Esophagus muscularis mucosa (tissue), 4 donors: ENCODE results near the gene SLC7A6. TPM values are rescaled to one million over a fixed set of nuclear protein-coding genes. Genes with fewer than 3 reads are reported as not detected.

Source experiments
- DNase-seq: peaks from one replicate; pipeline ENCODE4 v3.0.0-alpha.2; 2017; ENCODE audit errors: extremely low spot score
- H3K27ac ChIP-seq, 4 donors: fragments of 200-600 bp; sonication (generic); replicated peaks in 1 of 4; 1 replicate in 3 of 4; 2 replicates in 1 of 4; pipeline ENCODE4 v1.5.1; 2016 to 2019; ENCODE audit warnings: mild to moderate bottlenecking in 1 of 4
- H3K27me3 ChIP-seq, 4 donors: fragments of 200-600 bp; sonication (generic); one replicate each; pipeline versions ENCODE4 v1.5.1 to v1.6.0; 2016 to 2019
- H3K36me3 ChIP-seq, 4 donors: fragments of 200-600 bp; sonication (generic); one replicate each; pipeline ENCODE4 v1.5.1; 2016 to 2019
- H3K4me1 ChIP-seq, 4 donors: fragments of 200-600 bp; sonication (generic); one replicate each; pipeline ENCODE4 v1.5.1; 2016 to 2019
- H3K4me3 ChIP-seq, 4 donors: fragments of 200-600 bp; sonication (generic); 1 replicate in 2 of 4; 2 replicates in 2 of 4; pipeline ENCODE4 v1.5.1; 2016 to 2019; ENCODE audit warnings: mild to moderate bottlenecking in 4 of 4, moderate library complexity in 1 of 4
- H3K9me3 ChIP-seq, 4 donors: fragments of 200-600 bp; sonication (generic); 1 replicate in 3 of 4; 2 replicates in 1 of 4; pipeline ENCODE4 v1.5.1; 2016 to 2019
- EP300 ChIP-seq: sonication (generic); formaldehyde crosslinking; IDR thresholded peaks from one replicate; pipeline ENCODE4 v1.6.1; 2017; ENCODE audit warnings: antibody characterized with exemption
- POLR2A ChIP-seq: fragments of 450-650 bp; IDR thresholded peaks from one replicate; pipeline ENCODE4 v1.6.1; 2017; ENCODE audit warnings: antibody characterized with exemption, moderate library complexity, mild to moderate bottlenecking, low read depth
- POLR2AphosphoS5 ChIP-seq, 2 donors: sonication (generic); formaldehyde crosslinking; IDR thresholded peaks; one replicate each; pipeline ENCODE4 v1.6.1; 2017; ENCODE audit warnings: antibody characterized with exemption in 2 of 2
- WGBS: methylation state at CpG from one replicate; pipeline ENCODE4 v1.1.5; 2018; 5-methylcytosine and 5-hydroxymethylcytosine counted together
- intact Hi-C: fragments of 100-400 bp; cut with DNase I; formaldehyde crosslinking; loops from one replicate; pipeline ENCODE4 v1.15.1; 2023
- total RNA-seq, 4 donors: library from RNA; depleted of rRNA; stranded (reverse); fragments of >200 nt; gene quantifications; one replicate each; pipeline versions ENCODE4 v1.1.0 to v1.2.1, GENCODE V29; 2016
- TF ChIP-seq, protein P1 (sequence below), 3 experiments: fragments of 200-600 bp in 2 of 3; fragments of 450-650 bp in 1 of 3; sonication (generic) in 2 of 3; IDR thresholded peaks; one replicate each; pipeline ENCODE4 v1.5.1; 2017 to 2019; ENCODE audit warnings: antibody characterized with exemption in 3 of 3, mild to moderate bottlenecking in 2 of 3, moderate library complexity in 1 of 3

SLC7A6 gene
- total RNA-seq, 4 donors from 2014 or later, result 18.9 to 37.1 (median 27.3) TPM

DNA sequence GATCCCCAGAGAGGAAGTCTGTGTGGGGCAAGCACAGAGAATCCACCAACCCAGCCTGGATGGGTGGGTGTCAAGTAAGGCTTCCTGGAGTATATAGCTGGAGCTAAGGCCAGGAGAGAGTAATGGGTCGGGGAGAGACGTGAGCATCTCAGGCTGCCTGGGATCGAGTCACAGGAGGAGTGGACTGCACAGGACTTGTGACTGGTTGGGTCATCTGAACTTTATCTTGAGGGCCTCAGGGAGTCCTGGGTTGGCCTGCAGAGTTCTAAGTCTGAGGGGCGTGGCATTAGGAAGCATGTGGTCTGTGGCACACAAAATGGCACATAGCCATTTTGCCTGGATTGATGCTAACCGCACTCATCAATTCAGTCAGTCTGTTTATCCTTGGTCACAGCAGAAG lies 17.7 kb upstream of the SLC7A6 start:
- H3K27me3 ChIP-seq, result no peaks in the 10 kb centered on the region
- peak overlapping the region in 2 of 4 donors; percentile 19 to 24 for H3K27ac ChIP-seq
- 80% methylated on average over 4 of the region's 5 CpGs for WGBS
- TF ChIP-seq POLR2AphosphoS5 (IDR thresholded peaks at IDR 0.05), result no peak
- peak; percentile 17 for TF ChIP-seq POLR2A
- intact Hi-C loops, result no loop called here
- H3K36me3 ChIP-seq, result peaks cover 0 to 31% (median 29%) of the 10 kb centered on the region in 4 donors
- no peak for DNase-seq
- H3K4me1 ChIP-seq, result peaks cover 34 to 36% (median 35%) of the 10 kb centered on the region in 4 donors
- H3K9me3 ChIP-seq, result no peaks in the 10 kb centered on the region
- H3K4me3 ChIP-seq, result peak overlapping the region; percentile 72 to 96 (median 92)

DNA sequence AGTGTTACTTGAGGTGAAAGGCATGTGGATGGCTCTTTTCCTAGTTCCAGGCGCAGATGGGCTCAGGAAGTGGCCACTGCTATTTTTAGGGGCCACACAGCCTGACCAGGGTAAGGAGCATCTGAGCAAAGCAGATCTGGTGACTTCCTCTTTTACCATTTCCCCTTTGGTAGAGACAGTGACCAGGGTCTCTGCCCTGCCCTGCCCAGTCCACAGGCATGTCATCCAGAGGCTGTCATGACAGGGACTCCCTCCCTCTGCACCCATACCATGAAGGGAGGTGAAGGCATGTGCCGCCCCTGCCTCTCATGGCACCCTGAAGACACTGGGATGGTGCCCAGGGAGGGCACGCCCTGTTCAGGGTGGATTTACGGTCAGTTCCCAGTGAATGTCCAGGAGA lies 16.9 kb upstream of the SLC7A6 start:
- H3K4me3 ChIP-seq, result no peak overlapping the region
- intact Hi-C loops, result no loop called here
- WGBS, result 91% methylated on average over 4 of the region's 4 CpGs
- no peak for TF ChIP-seq EP300
- TF ChIP-seq POLR2A, result no peak
- TF ChIP-seq, protein P1, sequence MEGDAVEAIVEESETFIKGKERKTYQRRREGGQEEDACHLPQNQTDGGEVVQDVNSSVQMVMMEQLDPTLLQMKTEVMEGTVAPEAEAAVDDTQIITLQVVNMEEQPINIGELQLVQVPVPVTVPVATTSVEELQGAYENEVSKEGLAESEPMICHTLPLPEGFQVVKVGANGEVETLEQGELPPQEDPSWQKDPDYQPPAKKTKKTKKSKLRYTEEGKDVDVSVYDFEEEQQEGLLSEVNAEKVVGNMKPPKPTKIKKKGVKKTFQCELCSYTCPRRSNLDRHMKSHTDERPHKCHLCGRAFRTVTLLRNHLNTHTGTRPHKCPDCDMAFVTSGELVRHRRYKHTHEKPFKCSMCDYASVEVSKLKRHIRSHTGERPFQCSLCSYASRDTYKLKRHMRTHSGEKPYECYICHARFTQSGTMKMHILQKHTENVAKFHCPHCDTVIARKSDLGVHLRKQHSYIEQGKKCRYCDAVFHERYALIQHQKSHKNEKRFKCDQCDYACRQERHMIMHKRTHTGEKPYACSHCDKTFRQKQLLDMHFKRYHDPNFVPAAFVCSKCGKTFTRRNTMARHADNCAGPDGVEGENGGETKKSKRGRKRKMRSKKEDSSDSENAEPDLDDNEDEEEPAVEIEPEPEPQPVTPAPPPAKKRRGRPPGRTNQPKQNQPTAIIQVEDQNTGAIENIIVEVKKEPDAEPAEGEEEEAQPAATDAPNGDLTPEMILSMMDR (IDR thresholded peaks at IDR 0.05), result no peak
- no peak for TF ChIP-seq POLR2AphosphoS5 (IDR thresholded peaks at IDR 0.05)
- DNase-seq, result no peak
- peaks cover 0 to 36% (median 34%) of the 10 kb centered on the region in 4 donors for H3K36me3 ChIP-seq
- H3K27ac ChIP-seq, result peak overlapping the region in 2 of 4 donors; percentile 5 to 44
- peaks cover 34 to 38% (median 35%) of the 10 kb centered on the region in 4 donors for H3K4me1 ChIP-seq
- no peaks in the 10 kb centered on the region for H3K27me3 ChIP-seq
- H3K9me3 ChIP-seq, result no peaks in the 10 kb centered on the region

DNA sequence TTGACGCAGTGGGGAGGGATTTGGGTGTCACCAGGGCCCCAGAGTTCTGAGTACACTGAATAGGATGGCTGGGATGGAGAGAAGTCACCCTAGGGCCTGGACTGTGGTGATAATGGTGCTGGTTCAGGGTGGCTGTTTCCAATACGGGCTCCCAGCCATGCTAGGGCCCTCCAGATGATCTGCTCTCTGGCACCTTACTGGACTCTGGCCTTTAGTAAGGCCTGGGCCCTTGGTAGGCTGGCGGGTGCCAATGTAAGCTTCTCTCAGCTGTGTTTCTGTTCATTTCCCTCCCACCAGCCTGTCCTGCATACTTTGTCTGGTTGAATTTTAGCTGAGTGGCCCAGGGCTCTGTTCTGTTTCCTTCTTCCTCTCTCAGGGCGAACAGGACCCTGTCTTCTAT lies 16.4 kb upstream of the SLC7A6 start:
- H3K36me3 ChIP-seq, result peaks cover 0 to 41% (median 39%) of the 10 kb centered on the region in 4 donors
- intact Hi-C loops, result no loop called here
- 82% methylated on average over 4 of the region's 4 CpGs for WGBS
- TF ChIP-seq, protein P1 (IDR thresholded peaks at IDR 0.05), result no peak
- TF ChIP-seq POLR2AphosphoS5 (IDR thresholded peaks at IDR 0.05) (no peak), EP300 (no peak), POLR2A (no peak)
- no peak overlapping the region for H3K4me3 ChIP-seq
- H3K9me3 ChIP-seq, result no peaks in the 10 kb centered on the region
- no peak for DNase-seq
- peak overlapping the region in 2 of 4 donors; percentile 5 to 44 for H3K27ac ChIP-seq
- H3K4me1 ChIP-seq, result peaks cover 34 to 44% (median 35%) of the 10 kb centered on the region in 4 donors
- H3K27me3 ChIP-seq, result no peaks in the 10 kb centered on the region

DNA sequence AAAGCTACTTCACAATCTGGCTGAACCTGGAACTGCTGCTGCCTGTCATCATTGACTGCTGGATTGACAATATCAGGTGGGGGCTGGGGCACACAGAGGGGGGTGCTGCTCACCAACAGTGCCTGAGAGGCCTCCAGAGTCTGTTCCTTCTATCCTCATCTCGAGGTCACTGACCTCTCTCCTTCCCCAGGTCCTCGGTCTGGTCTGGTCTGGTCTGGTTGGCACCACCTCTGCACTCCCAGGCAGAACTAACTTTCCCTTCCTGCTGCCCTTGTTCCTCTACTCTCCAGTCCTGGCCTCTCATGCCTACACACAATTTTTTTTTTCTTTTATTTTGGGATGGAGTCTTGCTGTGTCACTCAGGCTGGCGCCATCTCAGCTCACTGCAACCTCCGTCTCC lies 15.0 kb upstream of the SLC7A6 start:
- Histone ChIP-seq H3K27me3 (no peaks in the 10 kb centered on the region), H3K4me1 (peaks cover 27 to 47% (median 31%) of the 10 kb centered on the region in 4 donors), H3K36me3 (peaks cover 0 to 55% (median 52%) of the 10 kb centered on the region in 4 donors), H3K4me3 (no peak overlapping the region), H3K9me3 (no peaks in the 10 kb centered on the region), H3K27ac (no peak overlapping the region)
- no peak for DNase-seq
- intact Hi-C loops, result no loop called here
- TF ChIP-seq, protein P1 (IDR thresholded peaks at IDR 0.05), result no peak
- TF ChIP-seq EP300 (no peak), POLR2A (no peak), POLR2AphosphoS5 (IDR thresholded peaks at IDR 0.05) (no peak)
- 88% methylated on average over 4 of the region's 4 CpGs for WGBS

DNA sequence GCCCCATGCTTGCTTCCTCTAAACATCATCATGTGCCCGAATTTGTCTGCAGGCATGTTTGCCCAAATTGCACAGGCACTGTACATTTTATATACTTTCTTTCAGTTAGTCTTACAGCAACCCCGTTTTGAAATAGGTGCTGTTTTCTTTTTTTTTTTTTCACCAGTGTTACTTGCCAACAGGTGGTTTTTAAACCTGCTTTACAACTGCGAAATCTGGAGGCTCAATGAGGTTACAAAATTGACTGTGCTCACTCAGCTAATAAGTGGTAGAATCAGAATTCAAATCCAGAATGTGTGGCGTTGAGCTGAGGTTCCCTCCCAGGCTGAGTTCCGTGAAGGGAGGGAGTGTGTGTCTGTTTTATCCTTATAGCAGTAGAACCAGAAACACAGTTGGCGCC lies 13.4 kb upstream of the SLC7A6 start:
- Histone ChIP-seq H3K4me3 (no peak overlapping the region), H3K36me3 (peaks cover 10 to 71% (median 68%) of the 10 kb centered on the region in 4 donors), H3K27me3 (no peaks in the 10 kb centered on the region), H3K4me1 (peaks cover 19 to 41% (median 21%) of the 10 kb centered on the region in 4 donors), H3K9me3 (no peaks in the 10 kb centered on the region), H3K27ac (no peak overlapping the region)
- intact Hi-C loops, result no loop called here
- WGBS, result 88% methylated on average over 6 of the region's 6 CpGs
- TF ChIP-seq, protein P1 (IDR thresholded peaks at IDR 0.05), result no peak
- TF ChIP-seq POLR2A (no peak), EP300 (no peak), POLR2AphosphoS5 (IDR thresholded peaks at IDR 0.05) (no peak)
- no peak for DNase-seq
